Vagina (tissue), 2 donors: ENCODE results near the gene BEND3. TPM values are rescaled to one million over a fixed set of nuclear protein-coding genes. Genes with fewer than 3 reads are reported as not detected.

Experiments
- DNase-seq, 2 donors: peaks; one replicate each; pipeline ENCODE4 v3.0.0-alpha.2; 2017; ENCODE audit errors: extremely low spot score in 2 of 2
- H3K27ac ChIP-seq: fragments of 200-600 bp; sonication (generic); one replicate; pipeline ENCODE4 v1.5.1; 2019
- H3K27me3 ChIP-seq: fragments of 200-600 bp; sonication (generic); one replicate; pipeline ENCODE4 v1.5.1; 2019
- H3K36me3 ChIP-seq, 2 donors: fragments of 200-600 bp; sonication (generic); one replicate each; pipeline ENCODE4 v1.5.1; 2017 to 2019
- H3K4me1 ChIP-seq: fragments of 200-600 bp; sonication (generic); one replicate; pipeline ENCODE4 v1.5.1; 2019
- H3K4me3 ChIP-seq, 2 donors: fragments of 200-600 bp; sonication (generic); 1 replicate in 1 of 2; 2 replicates in 1 of 2; pipeline ENCODE4 v1.5.1; 2016 to 2019
- H3K9me3 ChIP-seq: fragments of 200-600 bp; sonication (generic); one replicate; pipeline ENCODE4 v1.5.1; 2019
- CTCF ChIP-seq, 3 experiments: fragments of 450-650 bp in 2 of 3; fragments of 200-600 bp in 1 of 3; sonication (generic) in 1 of 3; IDR thresholded peaks; one replicate each; pipeline ENCODE4 v1.5.1; 2017 to 2019; ENCODE audit warnings: antibody characterized with exemption in 3 of 3, mild to moderate bottlenecking in 2 of 3, moderate library complexity in 2 of 3
- POLR2A ChIP-seq, 2 donors: fragments of 450-650 bp; IDR thresholded peaks; one replicate each; pipeline ENCODE4 v1.6.1; 2017; ENCODE audit warnings: antibody characterized with exemption in 2 of 2, mild to moderate bottlenecking in 2 of 2, moderate library complexity in 2 of 2
- POLR2AphosphoS5 ChIP-seq, 2 donors: sonication (generic); formaldehyde crosslinking; IDR thresholded peaks; one replicate each; pipeline ENCODE4 v1.9.0; 2017; ENCODE audit warnings: antibody characterized with exemption in 2 of 2, mild to moderate bottlenecking in 2 of 2, low read depth in 1 of 2; ENCODE audit not compliant: insufficient read depth in 1 of 2
- intact Hi-C: fragments of 100-400 bp; cut with DNase I; formaldehyde crosslinking; loops from one replicate; pipeline ENCODE4 v1.15.1; 2023
- total RNA-seq: library from RNA; depleted of rRNA; stranded (reverse); fragments of >200 nt; gene quantifications from one replicate; pipeline ENCODE4 v1.2.3, GENCODE V29; 2016

The BEND3 gene
- total RNA-seq, 1 donor from 2014 or later: 2.0 TPM

- Histone ChIP-seq H3K4me1 (no peaks in the 10 kb centered on the region), H3K27me3 (no peaks in the 10 kb centered on the region), H3K36me3 (no peaks in the 10 kb centered on the region), H3K4me3 (no peak overlapping the region), H3K27ac (no peak overlapping the region), H3K9me3 (no peaks in the 10 kb centered on the region)
- intact Hi-C loops: no loop called here
- no peak for TF ChIP-seq CTCF (IDR thresholded peaks at IDR 0.05)
- no peak for TF ChIP-seq POLR2AphosphoS5 (IDR thresholded peaks at IDR 0.05; ENCODE audit: insufficient read depth in 1 of 2, low read depth in 1 of 2)
- TF ChIP-seq POLR2A (IDR thresholded peaks at IDR 0.05): no peak
- DNase-seq: no peak
Measured at GRCh38 chr6:107132330-107132954, 17.1 kb upstream of the BEND3 start.

GRCh38 chr6:107129370-107129925, 14.1 kb upstream of the BEND3 start:
- H3K4me3 ChIP-seq: no peak overlapping the region
- H3K4me1 ChIP-seq: no peaks in the 10 kb centered on the region
- H3K27me3 ChIP-seq: no peaks in the 10 kb centered on the region
- no peaks in the 10 kb centered on the region for H3K9me3 ChIP-seq
- DNase-seq: no peak
- TF ChIP-seq POLR2A (IDR thresholded peaks at IDR 0.05) (no peak), POLR2AphosphoS5 (IDR thresholded peaks at IDR 0.05; ENCODE audit: insufficient read depth in 1 of 2, low read depth in 1 of 2) (no peak), CTCF (IDR thresholded peaks at IDR 0.05) (no peak)
- no peaks in the 10 kb centered on the region for H3K36me3 ChIP-seq
- no peak overlapping the region for H3K27ac ChIP-seq
- intact Hi-C loops: no loop called here

GRCh38 chr6:107128577-107128976, 13.3 kb upstream of the BEND3 start:
- intact Hi-C loops: no loop called here
- no peaks in the 10 kb centered on the region for H3K36me3 ChIP-seq
- H3K9me3 ChIP-seq: no peaks in the 10 kb centered on the region
- H3K4me1 ChIP-seq: no peaks in the 10 kb centered on the region
- H3K27ac ChIP-seq: no peak overlapping the region
- no peak overlapping the region for H3K4me3 ChIP-seq
- H3K27me3 ChIP-seq: no peaks in the 10 kb centered on the region
- DNase-seq: no peak
- TF ChIP-seq CTCF (IDR thresholded peaks at IDR 0.05) (no peak), POLR2A (IDR thresholded peaks at IDR 0.05) (no peak), POLR2AphosphoS5 (IDR thresholded peaks at IDR 0.05; ENCODE audit: insufficient read depth in 1 of 2, low read depth in 1 of 2) (no peak)

- H3K27ac ChIP-seq: no peak overlapping the region
- no peaks in the 10 kb centered on the region for H3K9me3 ChIP-seq
- H3K4me3 ChIP-seq: no peak overlapping the region
- no peaks in the 10 kb centered on the region for H3K4me1 ChIP-seq
- no peak for DNase-seq
- no peaks in the 10 kb centered on the region for H3K36me3 ChIP-seq
- intact Hi-C loops: no loop called here
- H3K27me3 ChIP-seq: no peaks in the 10 kb centered on the region
- TF ChIP-seq CTCF (IDR thresholded peaks at IDR 0.05): no peak
- TF ChIP-seq POLR2AphosphoS5 (IDR thresholded peaks at IDR 0.05; ENCODE audit: insufficient read depth in 1 of 2, low read depth in 1 of 2): no peak
- no peak for TF ChIP-seq POLR2A (IDR thresholded peaks at IDR 0.05)
Measured at GRCh38 chr6:107128175-107128574, 12.9 kb upstream of the BEND3 start.

GRCh38 chr6:107125771-107126170, 10.5 kb upstream of the BEND3 start:
- TF ChIP-seq CTCF (IDR thresholded peaks at IDR 0.05) (no peak), POLR2AphosphoS5 (IDR thresholded peaks at IDR 0.05; ENCODE audit: insufficient read depth in 1 of 2, low read depth in 1 of 2) (no peak), POLR2A (IDR thresholded peaks at IDR 0.05) (no peak)

More at GRCh38 chr6:107125771-107126170, 10.5 kb upstream of the BEND3 start:
- Histone ChIP-seq H3K27ac (no peak overlapping the region), H3K4me1 (no peaks in the 10 kb centered on the region), H3K27me3 (no peaks in the 10 kb centered on the region), H3K36me3 (no peaks in the 10 kb centered on the region), H3K9me3 (no peaks in the 10 kb centered on the region), H3K4me3 (no peak overlapping the region)
- intact Hi-C loops: no loop called here
- no peak for DNase-seq
